HG02852 (cell line): Measurements from ENCODE around the gene OPCML.

Experiments used
- ATAC-seq: cut with Tn5 transposase; IDR thresholded peaks from one replicate; pipeline ENCODE4 v1.9.1; 2021; ENCODE audit warnings: mild to moderate bottlenecking, moderate library complexity; ENCODE audit not compliant: unreplicated experiment

Gene OPCML

DNA sequence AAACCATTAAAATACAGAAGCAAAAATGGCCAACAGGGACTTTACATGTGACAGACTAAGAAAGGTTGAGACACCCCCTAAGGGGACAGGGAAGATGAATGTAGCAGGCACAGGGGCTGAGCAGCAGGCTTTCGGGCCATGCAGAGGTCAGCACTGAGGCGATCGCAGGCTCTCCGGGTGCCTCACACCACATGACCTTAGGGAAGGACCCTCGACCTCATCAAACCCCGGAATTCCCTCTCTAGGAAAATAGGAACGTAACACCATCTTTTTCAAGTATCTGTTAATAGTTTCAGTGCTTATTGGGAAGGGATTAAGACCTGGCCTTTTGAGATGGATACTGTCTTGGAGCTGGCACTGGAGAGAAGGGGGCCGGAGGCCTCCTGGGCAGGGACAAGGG is 27.4 kb downstream of the OPCML start:
- ATAC-seq = no peak

DNA sequence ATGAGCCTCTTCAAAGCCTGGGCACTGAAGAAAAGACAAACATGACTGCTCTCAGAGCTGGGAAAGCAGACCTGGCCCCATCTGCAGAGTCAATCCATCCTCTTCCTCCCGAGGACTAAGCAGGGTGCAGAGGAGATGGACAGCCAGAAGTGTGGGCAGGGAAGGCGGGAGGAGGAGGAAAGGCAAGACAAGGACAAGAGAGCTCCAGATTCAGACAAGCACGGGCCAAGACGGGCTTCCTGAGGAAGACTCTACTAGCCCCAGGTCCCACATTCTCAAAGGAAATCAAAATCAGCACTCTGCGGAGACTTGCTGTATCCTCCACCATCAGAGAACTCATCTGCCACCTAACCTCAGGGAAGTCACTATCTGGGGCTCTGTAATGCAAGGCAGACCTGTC is 28.5 kb downstream of the OPCML start:
- ATAC-seq = no peak

DNA sequence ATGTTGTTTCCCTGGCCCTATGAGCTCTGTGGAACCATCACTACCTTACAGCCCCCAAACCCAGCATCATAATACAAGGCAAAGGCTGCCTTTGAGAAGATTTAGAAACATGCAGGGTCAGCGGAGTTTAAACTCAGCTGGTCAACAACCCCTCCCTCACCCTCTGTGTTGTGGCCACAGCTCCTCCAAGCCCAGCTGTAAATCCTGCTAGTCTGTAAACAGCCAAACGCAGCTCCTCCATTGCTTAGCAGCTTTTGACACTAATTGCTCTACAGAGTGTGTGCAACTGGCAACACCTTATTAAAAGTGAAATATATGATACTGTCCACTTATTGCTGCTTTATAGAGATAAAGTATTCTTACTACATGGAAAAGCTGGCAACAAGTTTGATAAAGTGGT is 29.1 kb downstream of the OPCML start:
- ATAC-seq = no peak

DNA sequence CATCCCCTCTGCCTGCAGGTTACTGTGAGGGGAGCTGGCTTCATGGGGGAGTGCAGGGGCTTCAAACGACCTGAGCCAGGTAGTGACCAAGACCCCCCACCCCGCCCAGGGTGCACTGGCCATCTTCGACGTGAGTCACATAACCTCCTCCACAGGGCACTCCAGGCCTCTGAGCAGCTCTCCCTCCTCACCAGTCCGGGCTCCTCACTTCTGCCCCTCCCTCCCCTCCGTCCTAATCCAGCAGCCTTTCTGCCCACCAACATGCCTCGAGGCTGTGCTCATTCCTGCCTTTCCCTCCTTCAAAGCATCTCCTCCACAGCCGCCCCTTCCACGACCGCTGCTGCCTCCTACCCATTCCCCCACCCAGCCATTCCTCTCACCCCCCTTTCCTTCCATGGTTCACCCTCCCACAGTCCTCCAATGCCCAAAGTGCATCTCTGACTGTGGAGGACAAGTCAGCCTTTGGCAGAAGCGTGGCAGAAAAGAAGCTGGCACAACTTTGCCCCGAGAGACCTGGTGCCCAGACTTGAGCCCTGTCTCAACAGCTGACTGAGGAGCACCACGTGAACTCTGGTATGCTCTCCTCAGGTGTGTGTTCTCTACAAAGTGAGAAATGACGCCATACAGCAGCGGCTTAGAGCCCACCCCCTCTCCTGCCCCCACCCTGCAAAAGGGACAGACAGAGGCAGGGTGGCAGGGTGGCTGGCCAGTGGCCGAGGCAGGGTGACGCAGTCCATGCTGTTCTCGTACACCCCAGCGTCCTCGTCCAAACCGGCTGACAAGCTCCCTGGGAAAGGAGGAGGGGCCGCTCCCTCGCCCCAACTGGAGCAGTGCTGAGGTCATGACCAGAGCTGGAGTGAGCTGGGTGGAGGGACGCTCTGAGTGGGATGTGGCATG is 30.4 kb downstream of the OPCML start:
- ATAC-seq = no peak

DNA sequence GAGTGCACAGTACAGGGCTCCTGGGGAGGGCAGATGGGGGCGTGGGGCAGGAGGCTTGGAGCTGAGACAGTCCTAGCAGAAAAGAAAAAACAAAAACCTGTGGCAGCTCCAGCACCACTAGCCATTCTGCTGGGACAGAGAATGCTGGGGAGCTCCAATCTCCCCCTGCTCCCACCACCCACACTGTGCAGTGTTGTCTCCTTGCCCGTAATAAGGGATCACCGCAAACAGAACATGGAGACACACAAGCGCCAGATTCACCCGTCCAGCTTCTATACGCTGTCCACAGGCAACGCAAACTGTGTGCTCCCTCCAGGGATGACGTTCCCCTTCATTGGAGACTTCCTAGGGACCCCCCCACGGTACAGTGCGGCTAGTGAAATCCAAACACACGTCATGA is 31.4 kb downstream of the OPCML start:
- ATAC-seq = no peak

DNA sequence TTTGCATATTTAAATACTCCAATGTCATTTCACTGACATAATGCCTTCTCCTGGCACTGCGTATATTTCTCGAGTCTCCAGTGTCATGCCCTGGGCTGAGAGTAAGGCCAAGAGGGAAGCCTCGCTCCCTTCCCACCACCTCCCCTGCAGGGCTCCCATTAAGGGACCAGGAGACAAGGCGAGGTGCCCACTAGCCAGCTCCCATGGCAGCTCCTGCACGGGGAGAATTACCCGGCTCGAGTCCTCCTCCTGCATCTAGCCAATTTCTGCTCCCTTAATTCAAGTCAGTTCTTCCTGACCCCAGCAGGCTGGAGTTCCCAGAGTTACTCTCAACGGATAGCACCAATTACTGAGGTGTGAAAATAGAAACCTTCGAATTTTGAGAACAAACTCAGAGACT is 31.9 kb downstream of the OPCML start:
- ATAC-seq = no peak

DNA sequence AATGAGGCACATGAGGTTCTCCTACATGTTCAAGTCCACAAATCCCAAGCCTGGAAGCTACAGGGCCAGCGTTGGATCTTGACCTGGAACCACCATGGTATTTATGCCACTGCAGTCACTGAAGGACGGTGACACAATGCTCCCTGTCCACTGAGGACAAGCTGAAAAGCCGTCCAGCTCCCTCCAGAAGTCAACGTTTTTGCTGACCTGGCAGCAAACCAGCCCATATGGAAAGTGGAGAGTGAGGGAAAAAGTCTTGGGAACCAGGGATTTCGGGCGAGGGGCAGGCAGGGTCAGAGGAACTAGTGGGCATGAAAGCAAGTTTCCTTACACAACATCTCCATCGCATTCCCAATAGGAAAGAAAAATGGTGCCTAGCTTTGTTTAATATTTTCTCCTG is 33.3 kb downstream of the OPCML start:
- ATAC-seq = no peak

DNA sequence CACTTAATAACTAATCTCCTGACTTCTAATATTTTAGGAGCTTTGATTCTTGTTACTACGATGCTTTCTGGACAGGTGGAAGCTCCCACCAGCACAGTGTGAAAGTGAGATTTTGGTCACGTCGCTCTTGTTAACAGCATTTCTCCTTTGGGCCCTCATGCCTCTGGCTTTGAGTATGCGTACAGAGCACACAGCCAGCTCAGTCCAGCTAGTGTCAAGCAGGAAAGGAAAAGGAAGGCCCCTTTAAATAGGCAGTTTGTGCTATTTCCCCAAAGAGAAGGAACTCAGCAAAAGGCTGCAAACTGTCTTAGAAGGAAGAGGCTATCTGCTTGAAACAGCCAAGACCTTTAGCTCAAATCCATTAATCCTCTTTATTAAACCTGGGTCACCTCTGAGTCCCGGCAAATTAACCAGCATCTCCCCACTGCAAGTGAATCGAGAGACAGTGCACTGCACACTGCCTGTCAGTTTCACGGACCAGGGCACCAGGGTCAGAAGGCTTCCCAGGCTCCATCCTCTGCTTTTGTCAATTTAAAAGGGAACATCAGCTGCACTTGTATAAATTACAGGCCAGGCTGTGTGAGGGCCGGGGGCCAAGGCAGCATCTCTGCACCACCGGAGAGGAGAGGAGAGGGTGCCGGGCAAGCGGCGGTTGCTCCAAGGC is 34.7 kb downstream of the OPCML start:
- ATAC-seq = no peak

DNA sequence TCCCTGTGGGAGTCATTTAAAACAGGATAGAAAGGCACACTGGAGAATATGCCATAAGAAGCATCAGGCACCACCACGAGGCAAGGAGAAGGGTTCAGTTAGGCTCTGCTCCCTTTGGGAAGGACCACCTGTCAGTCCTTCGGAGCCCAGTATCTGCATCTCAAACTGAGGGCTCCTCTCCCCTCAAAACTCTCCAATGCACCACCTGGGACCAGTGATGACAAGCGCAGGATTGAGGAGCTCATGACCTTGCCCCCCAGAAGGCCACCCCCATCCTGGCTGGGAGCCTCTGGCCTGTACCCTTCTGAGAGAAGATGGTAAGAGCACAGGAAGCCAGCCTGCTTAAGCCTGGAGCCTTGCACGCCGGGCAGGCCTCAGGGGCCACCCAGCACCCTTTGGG is 39.4 kb downstream of the OPCML start:
- no peak for ATAC-seq

DNA sequence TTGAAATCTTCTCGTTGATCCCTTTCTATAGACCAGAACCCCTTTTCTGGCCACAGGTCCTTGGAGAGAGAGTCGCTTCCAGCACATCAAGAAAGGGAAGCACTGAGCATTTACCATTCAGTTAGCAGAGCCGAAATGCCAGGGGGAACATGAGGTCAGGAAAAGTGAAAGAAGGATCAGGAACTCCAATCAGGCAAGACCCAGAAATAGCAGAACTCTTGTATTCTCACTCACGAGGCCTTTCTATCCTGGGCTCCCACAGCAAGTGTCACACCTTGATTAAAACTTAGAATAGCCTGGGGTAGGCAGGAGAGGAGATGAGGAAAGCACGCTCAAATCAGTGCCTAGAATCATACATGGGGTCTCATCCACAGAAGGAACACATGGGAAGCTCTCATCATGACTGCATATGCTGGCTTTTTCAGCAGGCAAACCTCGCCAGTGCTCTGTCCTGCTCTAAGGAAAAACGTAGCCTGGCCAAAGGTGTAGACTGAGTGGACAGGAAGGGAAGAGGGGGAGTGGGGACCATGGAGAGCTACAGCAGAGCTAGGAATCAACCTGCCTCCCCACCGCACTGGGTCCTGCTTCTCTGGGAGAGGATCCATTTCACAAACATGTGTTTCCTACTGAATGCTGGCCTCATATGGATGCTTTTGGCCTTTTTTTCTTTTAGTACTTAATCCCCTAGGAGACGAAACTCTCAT is 40.5 kb downstream of the OPCML start:
- ATAC-seq = no peak

DNA sequence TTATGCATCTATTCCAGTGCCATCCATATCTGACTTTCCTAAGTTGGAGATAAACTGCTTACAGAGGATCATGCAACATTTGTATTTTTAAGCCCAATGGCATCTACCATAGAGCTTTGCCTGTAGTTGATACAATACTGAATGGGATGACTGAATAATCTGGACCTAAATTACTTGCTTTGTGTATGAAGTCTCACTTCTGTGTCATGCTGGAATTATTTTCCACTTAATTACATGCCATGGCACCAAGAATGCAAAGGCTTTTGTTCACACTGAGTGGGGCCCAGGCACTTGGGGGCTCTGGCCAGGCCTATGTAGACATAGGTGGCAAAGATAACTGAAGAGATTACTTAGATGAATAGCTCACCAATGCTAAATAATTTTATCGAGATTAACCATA is 51.6 kb downstream of the OPCML start:
- no peak for ATAC-seq

DNA sequence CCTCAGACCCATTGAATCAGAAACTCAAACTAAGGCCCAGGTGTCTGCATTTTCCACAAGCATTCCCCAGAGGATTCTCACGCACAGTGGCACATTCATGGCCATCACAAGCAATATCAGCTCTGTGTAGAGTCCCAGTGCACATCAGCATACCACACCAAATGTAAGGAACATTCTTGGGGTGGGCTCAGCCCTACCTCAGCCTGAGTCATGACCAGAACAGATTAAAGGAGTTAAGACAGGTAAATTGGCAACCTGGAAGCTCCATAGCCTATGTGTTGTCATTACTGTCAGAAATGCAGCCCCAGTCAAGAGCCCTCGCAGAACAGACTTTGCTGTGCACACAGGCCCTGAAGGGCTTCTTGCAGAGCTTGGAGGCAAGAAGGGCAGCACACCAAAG is 53.1 kb downstream of the OPCML start:
- ATAC-seq = no peak

DNA sequence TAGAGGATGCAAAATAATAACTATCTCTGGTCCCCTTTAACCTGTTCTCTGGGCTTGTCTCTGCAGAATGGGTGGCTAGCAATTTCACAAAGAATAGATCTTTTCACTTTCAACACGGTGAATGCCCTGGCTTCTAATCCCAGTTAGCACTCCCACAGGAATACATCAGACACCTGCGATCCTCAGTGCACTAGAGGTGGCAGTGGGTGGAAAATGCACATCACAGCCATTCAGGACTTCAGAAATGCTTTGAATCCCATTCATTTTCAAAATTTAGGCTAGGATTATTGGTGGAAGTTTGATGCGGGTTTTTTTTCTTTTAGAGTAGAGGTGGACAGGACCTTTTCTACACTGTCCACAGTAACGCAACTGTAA is 55.1 kb downstream of the OPCML start:
- ATAC-seq = no peak

DNA sequence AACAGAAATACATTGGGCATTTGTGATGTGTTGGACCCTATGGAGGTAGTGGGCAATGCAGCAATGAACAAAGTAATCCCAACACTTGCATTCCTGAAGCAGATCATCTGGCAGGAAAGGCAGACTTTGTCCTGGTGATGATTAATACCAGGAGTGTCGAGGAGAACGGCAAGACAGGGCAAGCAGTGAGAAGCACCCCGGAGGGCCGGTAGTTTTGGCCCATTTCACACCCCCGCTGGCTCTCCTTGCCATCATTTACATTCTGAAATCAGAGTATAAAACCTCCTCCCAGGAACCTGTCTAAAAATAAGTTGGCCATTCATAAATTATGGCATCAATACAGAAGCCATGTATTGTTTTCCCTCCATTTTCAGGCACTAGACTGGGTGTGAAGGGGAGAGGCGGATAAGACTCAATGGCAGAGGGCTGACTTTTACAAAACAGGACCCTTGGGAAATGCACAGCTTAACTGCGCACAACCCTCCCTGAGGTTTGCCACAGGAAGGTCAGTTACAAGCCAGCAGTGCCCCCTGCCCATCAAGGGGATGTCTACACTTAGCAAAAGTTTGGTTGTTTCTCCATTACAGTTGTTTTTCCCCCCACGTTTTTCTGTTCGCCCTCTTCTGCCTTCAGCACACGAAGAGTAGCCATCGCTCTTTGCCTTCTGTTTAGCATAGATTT is 55.6 kb downstream of the OPCML start:
- ATAC-seq = no peak

DNA sequence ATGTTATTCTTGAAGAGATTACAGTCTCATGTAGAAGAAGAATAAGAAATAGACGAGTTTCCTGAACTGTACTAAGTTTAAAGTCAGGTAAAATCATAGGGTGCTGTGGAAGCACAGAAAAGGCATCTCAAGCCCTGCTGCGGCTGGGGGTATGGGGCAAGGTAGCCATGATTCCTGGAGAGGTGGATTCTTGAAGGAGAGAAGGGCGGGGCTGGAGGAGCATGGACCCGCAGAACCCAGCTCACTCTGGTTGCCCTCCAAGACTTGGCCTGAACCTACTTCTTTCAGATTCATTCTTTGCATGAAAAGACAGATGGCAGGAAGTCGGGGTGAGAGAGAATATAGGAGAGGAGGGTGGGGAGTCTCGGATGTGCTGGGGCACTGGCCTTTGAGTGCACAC is 57.8 kb downstream of the OPCML start:
- no peak for ATAC-seq

DNA sequence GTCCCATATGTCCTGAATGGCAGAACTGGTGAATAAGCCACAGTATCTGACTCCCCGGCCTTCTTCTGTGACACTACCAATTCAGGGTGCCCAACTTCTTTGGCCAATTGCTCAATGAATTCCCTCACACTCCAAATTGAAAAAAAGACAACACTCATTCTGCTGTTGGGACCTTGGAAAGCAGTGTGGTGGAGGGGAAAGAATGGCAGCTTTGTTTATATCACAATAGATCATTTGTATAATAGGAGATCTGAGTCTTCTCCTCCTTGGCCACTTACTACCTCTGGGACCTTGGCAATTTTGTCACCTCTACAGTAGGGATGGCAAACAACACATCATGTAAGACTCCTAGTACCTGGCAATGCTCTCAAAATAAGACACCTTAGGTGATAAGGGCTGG is 64.6 kb downstream of the OPCML start:
- ATAC-seq = no peak

DNA sequence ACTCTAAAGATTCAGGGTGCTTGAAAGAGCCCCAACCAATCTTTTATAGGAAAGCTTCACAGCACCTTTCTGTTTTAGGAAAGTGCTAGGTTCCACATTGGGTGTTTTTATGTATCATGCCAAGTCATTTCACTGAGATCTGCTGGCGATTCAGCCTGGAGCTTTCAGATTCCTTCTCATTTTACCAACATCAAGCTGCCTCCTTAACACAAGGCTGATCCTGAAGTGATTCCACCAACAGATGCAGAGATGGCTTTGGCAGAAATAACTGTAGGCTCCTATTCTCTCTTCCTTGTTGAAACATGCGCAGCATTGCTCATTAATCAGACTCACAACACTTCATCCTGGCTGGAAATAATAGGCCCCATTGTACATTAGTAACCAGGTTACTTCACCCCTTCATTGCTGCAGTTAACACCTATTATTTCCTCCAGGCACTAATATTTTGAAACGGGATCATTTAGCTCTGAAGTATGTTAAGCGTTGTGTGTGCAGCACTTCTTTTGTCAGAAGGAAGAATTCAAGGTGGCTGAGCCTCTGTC is 89.0 kb downstream of the OPCML start:
- ATAC-seq = no peak

DNA sequence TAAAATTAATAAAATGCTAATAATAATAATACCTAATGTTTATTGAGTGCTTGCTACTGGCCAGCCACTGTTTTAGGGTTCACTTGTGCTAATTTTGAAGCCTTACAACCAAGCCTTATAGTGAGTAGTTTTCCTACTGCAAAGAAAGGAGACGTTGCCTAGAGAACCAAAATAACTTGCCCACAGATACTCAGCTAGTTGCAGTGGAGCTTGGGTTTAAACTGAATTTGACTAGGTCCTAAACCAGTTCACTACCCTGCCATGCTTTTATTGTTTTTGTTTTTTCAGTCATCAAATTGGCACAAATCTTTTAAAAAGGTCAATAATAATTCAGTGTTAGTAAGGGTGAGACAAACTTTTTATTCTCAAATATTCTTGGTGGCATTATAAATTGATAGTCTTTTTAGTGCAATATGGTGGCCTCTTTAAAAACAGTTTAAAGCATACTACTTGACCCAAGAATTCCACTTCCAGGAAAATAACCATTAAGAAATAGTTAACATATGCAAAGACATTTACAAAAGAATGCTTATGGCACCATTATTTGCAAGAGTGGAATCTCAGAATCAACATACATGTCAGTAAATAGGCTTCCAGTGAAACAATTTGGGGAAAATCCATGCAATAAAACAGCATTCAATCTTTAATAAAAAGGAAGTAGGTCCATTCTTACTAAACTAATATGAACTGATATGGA is 90.2 kb downstream of the OPCML start:
- ATAC-seq = no peak

DNA sequence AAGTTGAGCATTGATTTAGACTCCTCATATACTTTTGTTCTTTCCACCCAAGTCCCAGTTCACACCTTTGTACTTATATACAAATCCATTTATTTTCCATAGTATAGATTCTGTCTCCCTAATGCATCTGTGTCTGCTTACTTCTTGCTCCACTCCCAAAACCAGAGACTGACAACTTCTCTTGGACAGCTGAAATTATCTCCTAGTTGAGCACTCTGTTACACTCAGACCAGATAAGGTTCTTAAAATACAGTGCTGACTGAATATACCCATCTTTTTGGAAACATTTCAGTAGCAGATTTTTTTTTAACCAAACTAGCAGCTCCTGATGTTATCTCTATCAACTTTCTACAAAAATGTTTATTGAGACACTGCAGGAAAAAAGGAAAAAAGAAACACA is 106.3 kb downstream of the OPCML start:
- ATAC-seq = no peak

DNA sequence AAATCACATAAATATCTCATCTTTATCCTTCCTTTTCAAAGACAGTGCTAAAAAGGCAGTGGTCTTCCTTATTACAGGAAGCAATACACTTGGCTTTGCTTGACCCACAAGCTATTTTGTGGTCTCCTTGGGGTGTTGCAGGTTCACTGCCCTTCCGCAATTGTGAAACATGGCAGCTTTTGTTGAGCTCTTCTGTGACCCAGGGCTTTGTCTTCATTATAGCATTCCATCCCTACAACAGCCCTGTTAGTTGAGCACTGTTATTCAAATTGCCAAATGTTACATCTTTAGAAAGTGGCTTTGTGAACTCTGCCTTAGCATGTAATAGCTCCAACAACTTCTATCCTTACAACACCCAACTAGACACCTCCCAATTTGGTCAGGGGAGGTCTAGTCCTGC is 107.1 kb downstream of the OPCML start:
- no peak for ATAC-seq

DNA sequence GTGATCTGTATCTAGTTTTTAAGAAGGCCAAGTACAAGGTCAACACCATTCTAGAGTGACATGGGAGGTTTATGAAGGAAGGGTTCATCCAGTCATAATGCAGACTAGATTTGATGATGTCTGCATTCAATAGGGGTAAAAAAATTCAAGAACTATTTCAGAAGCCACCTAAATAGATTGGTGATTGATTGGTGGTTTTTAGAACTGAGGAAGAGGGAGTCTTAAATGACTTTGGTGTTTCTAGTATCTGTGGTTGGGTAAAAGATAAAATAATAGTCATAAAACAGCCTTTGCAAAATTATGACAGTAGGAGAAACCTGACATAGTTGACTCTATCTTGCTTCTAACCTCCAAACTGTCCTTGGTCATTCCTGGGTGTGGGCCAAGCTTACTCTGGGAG is 114.1 kb downstream of the OPCML start:
- no peak for ATAC-seq
